ENCODE data around the gene RNASE11.
"Not testable (repeated sequence)": the region's sequence is repeated elsewhere in the genome, so short reads cannot be mapped to it uniquely, and the experiment has no call there.

The RNASE11 gene

DNA sequence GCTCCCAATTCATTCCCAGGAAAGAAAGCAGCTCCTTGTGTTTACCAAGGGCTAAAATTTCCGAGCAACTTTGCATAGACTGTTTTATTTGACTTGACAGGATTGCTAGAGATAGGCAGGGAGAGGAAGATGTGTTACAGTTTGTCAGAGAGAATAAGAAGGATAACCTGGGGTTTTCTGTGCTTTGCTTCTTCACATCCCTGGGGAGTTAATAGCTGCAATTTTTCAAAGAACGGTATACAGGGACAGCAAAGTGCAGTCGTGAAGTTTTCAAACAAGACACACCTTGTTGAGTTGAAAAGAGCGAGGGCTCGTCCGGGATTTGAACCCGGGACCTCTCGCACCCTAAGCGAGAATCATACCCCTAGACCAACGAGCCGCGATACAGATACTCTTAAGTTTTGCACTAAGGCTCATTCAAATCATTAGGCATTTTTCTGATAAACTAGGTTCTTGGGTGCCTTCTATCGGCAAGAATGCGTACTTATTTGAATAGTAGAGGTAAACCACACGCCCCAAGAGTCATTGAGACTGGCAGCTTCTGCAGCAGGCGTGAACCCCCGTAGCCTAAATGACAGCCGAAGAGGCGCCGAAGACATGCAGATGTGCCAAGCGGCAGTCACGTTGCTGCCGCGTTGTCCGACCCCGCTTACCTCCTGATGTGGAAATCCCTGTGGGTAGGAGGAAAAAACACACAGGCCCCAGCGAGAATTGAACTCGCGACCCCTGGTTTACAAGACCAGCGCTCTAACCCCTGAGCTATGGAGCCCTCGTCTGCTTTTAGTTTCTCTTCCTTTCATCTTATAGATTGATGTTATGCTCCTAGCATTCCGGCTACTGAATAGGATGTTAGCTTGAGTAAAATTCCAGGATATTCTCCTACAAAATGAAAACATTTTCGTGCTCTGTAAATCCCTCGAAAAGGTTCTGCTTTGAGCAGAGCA, 25.6 kb upstream of the RNASE11 start:
- DNase-seq, result peak; percentile 97

DNA sequence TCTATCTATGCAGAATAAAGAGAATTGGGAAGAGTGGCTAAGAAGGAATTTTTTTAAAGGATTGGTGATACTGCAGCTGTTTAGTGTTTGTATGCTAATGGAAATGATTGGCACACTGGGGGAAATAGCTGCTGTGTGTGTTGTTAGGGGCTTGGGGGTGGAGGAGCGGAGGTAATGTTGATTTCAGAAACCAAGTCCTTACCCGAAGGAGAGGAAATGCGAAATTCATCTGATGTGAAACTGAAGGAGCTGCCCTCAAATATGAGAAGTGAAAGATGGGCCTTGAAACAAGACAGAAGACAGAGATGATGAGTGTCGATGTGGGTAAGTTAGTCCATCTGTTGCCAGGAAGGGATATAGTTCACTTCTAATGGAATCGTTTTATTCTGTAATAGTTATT, 24.6 kb upstream of the RNASE11 start:
- no peak for DNase-seq

DNA sequence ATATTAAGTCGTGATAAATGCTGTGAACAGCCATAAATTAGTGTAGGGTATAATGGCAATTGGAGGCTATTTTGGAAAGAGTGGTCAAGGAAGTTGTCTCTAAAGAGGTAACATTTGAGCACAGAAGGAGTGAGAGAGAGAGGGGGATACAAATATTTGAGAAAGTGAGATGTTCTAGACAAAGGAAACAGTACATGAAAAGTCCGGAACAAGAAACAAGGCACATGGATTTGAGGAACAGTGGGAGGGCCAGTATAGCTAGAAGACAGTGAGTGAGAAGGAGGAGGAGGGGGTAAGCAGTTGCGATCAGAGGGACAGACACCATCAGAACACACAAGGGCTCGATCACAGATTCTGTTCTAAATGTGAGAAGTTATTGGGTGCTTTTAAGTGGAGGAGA, 23.5 kb upstream of the RNASE11 start:
- DNase-seq, result no peak

DNA sequence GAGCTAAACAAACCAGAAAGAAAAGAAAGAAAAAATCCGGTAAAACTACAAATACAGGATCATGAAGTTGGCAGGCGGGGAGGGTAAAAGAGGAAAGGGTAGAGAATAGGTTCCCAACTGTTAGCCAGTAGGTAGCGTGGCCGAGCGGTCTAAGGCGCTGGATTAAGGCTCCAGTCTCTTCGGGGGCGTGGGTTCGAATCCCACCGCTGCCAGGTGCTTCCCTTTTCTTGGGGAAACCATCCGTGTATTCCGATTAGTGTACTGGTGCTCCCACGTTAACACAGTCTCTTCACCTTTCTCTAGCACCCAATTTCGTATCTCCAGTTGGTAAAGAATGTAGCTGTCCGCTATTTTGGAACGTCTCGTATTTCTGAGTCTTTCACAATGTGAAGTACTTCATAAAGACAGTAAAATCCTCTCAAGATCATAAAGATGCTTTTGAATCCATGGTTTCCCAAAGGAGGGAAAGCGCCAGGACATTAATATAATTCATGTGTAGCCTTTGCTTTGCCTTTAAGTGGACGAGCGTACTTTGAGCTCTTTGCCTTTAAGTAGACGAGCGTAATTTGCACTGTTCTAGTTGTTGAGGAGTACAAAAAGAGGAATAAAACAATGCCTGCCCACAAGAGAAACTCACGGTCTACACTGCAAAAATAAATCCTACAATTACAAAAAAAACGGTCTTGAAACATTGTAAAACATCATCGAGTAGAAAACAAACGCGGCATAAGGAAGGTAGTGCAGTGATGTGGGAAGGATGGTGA, 22.4 kb upstream of the RNASE11 start:
- peak; percentile 86 for DNase-seq

DNA sequence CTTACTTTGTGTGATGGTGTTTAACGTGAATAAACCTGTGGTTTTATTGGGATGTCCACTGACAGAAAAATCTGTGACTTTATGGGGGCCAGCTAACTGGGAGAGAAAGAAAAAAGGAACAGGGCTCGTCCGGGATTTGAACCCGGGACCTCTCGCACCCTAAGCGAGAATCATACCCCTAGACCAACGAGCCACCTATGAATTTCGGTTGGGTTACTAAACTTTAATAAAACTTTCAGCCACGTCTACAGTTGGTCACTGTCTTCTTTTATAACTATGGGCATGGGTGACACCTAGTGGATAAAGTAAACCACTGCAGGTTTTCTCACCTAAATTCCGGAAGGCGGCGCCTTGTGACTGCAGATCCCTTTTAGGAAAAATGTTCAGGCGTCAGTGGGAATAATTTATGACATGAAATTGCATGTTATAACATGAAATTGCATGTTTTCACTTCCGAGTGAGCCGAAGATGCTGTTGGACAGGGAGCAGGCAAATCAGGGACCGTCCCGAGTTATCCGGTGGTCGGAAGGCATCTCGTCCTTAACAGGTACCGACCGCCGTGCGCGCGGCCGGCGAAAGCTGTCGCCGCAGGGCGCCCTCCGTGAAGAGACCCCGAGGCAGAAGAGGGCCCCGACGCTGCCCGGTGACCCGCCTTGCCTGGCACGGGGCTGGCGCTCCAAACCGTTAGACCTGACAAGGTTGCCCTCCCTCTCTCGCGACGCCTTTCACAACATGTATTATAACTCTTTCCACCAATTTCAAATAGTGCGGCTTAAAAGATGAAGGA, 21.6 kb upstream of the RNASE11 start:
- DNase-seq, result peak; percentile 92

DNA sequence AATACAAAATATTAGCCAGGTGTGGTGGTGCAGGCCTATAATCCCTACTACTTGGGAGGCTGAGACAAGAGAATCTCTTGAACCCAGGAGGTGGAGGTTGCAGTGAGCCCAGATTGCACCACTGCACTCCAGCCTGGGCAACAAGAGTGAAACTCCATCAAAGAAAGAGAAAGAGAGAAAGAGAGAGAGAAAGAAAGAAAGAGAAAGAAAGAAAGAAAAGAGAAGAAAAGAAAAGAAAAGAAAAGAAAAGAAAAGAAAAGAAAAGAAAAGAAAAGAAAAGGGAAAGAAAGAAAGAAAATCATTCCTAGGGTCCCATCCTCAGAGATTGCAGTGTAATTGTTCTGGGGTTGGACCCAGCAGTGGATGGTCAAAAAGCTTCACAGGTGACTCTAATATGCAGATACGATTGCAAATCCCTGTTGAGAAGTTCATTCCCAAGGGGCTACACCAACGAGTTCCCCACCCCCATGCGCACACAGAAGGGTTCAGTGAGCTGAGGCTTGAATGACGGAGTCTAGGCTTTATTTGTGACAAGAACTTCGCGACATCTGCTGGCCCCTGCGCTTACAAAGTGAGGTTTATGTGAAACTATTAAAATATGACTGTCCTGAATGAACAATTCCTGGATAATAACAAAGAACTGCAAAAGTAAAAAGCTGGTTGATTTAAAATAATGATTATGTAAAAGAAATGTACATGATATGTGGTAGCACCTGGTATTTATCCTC, 20.7 kb upstream of the RNASE11 start:
- DNase-seq, result no peak

DNA sequence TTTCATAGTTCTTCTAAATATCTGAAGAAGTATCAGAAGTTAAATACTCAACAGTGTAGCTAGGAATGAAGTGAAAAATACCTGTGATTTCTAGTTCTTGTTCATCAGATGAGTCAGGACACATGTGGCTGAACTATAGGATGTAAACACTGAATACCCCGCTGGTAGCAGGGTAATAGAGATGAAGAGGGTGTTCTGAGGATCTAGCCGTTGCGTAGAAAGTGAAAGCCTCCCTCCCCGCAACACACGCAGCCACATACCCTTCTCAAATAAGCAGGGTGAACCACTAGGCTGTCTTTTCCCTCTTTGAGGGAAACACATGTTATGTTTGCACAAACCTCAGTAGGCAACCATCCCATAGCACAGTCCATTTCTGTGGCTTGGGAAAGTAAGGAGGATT, 19.8 kb upstream of the RNASE11 start:
- no peak for DNase-seq

DNA sequence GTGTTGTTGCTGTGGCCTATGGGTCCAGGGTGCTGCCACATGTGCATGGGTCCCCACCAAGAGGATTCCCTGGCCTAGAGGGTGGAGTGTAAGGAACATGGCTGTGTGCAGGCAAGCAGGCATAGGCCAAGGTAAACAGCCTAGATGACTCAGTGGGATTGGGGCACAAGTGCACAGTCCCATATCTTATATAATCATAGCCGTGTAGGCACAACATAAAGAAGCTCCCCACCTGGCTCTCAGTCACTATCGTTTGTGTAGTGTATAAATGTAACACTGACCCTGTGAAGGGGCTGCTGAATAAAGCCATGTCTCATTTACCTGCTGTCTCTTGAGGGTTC, 19.1 kb upstream of the RNASE11 start:
- DNase-seq, result no peak

DNA sequence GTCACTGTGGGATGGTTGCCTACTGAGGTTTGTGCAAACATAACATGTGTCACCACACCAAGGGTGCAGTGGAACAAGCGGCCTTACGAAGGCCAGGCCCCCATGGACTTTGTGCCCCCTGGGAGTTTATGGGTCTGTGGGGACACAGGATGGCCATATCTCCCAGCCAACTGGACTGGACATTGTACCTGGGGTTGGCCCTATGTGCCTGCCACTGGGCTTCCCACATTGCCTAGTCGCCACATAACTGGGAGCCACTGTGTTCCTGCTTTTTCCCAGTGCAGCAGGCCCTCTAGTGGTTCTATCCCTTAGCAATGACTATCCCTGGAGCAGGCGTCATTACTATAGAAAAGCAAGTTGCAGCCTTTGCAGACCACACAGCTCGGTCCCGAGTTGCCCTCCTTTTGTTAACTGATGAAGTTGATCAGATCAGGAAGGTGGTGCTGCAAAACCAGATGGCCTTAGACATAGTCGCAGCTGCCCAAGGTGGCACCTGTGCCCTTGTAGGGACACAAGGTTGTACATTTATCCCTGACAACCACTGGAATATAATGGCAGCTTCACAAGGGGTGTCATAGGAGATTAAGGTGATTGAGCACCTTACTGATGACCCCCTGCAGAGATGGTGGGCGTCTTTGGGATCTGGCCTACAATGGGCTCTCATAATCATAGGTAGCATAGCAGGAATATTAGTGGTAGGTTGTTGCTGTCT, 18.5 kb upstream of the RNASE11 start:
- no peak for DNase-seq

DNA sequence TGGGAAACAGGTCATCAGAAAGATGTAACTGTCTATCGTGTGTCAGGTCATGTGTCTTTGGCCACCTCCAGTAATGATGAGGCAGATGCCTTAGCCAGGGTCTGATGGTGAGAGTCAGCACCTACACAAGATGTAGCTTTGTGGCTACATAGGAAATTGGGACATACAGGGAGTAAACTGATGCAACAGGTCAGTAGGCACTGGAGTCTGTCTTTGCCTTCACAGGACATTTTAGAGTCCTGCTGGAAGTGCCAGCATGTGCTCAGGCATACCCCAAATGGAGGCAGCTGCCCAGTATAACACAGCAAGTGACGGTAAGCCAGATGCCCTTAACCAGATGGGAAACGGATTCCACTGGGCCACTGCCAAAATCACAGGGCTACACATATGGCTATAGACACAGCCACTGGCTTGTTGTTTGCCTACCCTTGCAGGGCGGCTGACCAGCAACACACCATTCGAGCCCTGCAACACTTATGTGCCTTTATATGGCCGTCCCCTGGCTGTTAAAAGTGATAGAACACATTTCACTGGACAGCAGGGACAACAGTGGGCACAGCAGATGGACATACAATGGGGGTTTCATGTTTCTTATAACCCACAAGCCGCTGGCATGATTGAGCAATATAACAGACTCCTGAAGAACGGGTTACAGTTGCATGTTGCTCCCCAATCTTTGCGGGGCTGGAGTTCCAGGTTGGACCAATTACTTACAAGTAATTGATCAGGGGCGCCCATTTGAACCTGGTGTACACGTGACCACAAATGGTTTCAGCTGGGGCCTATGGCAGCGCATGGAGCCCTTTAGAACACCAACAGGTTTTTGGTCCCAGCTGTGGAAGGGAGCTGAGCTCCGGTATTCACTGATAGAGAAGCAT, 16.3 kb upstream of the RNASE11 start:
- DNase-seq, result peak; percentile 58

DNA sequence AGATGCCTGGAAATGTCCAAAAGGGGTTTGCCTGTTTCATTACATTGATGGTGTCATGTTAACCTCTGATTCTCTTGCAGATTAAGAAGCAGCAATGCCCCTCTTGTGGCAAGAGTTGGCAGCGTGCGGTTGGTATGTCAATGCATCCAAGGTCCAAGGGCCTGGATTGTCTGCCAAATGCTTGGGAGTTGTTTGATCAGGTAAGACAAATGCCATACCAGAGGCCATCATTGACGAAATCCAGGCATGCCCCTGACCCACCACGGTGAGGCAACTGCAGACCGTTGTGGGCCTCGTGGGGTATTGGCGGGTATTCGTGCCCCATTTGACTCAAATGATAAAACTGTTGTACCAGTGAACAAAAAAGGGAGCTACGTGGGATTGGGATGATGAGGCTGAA, 14.8 kb upstream of the RNASE11 start:
- no peak for DNase-seq

DNA sequence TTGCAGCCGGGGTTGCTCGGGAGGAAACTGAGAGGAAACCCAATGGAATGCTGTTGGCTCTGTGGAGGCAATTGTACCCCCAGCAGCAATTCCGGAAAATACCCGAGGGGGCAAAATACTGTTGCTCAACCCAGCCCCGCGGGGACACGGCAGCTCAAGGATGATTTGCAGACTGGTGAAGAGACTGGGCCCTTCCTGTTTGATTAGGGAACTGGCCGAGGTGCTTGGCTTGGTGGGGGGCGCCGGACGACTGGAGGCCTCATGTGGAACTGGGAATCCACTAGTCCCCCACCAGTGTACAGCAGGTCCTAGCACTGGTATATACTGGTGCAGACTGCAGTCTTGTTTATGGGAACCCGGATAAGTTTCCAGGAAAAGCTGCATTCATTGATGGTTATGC, 13.7 kb upstream of the RNASE11 start:
- DNase-seq, result no peak

DNA sequence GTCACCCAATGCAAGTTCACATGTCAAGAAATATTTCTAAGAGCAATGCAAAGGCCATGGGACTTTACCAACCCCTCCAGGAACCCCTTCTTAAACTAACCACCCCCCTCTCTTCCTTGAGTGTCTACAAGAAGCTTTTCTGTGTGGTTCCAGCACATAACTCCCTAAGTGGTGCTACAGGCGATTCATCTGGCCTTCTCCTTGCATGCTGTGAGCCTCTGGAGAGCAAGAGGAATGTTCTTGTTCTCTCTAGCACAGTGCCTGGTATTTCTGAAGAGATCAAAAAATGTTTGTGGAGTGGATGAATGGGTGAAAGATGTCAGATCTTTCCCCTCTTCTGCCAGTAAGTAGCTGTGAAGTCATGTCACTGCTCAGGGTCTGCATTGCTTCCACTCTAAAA, 9.3 kb upstream of the RNASE11 start:
- no peak for DNase-seq

DNA sequence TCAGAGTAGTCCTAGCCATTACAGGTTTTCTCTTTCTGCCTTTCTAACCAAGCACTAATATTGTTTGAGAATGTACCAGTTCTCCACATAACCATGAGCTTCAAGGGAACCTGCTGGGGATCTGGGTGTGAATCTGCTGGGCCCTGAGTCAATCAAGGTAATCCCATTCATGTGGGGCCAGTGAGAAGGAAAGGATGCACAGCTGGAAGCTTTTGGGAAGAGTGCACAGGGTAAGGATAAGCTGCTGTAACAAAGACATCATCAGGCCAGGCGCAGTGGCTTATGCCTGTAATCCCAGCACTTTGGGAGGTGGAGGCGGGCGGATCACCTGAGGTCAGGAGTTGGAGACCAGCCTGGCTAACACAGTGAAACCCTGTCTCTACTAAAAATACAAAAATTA, 7.9 kb upstream of the RNASE11 start:
- not testable (repeated sequence) for DNase-seq

DNA sequence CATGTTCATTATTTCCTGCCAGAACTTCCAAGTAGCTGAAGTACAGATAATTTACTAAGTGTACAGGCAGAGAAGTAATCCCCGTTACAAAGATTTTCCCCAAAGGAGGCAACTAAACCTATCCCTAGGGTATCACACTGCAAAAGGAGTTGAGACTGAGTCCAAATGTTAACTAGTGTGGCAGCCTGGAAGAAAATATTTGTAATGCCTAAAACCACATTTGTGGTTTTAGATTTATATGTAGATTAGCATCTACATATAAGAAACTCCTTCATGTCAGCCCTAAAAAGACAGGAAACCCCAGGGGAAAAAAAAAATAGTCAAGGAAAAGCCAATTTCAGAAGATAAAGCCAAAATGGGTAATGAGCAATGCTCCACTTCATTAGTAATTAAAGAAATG, 4.8 kb upstream of the RNASE11 start:
- no peak for DNase-seq

DNA sequence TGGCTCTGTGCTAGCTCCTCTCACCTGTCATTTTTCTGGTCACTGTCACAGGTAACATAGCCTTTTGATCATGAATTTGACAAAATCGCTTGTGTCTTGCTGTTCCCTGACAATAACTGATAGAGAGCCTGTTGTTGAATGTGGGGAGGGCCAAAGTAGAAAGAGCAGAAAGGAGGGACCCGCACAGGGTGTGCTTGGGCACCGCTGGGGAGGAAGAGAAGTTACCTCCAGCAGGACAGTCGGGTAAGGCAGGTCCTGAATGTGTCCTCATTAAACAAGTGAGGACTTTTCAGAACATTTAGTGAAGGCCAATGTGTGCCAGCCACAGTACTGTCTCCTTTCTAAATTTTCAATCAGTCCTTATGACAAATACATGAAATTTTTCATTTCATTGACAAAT, 3.4 kb upstream of the RNASE11 start, which contains the start of gene RNASE12:
Gene RNASE12, minus strand, starts transcription at position 142 of the 400 bp plus-strand sequence. CDS start 653 bp downstream, outside the sequence.
- no peak for DNase-seq

DNA sequence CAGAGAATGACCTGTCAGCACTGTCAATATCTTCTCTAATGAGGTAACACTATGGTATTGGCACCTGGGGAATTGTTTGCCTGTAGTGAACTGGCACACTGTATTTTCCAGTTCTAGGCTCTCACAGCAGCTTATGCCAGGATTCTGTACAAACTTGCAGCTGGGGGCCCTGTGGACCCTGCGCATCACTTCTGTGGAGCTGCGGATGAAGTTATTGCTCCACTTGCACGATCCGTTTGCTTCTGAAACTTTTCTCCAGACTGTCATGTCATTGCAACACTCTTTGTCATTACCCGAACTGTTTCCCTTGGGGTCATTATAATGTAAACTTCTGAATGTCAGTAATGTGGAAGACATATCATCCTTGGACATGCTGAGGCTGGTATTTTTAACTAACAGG, 3.9 kb downstream of the RNASE11 start:
- DNase-seq, result no peak

DNA sequence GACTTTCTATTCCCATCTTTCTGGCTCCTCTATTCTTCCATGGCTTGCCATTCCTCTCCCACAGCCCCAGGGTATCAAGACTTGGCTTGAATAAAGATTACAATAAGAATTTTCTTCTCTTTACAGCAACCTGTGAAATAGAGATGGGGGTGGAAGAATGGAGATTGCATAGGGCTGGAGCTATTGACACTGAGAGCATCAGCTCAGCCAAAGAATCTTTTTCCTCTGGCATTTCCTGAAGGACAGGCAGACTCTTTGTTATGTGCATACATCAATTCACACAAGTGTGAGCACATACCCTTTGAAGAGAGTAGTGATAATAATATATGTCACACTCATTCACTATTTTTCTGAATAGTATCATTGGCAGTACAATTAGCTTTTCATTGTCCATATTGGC, 4.7 kb downstream of the RNASE11 start:
- no peak for DNase-seq

DNA sequence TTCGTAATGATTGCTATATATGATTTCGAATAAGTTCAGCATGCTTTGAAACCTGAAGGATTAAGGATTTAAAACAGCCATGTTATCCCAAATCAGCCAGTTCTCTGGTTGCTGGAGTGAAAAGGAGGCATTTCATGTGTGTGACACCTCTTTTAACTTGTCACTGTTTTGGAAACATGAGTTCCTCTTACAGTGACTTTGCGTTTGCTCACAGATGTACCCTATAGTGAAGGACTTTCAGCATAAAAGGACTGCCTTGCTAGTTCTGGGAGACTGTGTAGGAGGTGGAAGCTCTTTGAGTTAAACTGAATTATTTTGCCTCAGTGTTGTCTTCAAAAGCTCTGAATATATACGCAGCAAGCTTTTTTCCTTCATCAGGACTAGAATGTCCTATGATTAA, 7.6 kb downstream of the RNASE11 start:
- DNase-seq, result no peak

DNA sequence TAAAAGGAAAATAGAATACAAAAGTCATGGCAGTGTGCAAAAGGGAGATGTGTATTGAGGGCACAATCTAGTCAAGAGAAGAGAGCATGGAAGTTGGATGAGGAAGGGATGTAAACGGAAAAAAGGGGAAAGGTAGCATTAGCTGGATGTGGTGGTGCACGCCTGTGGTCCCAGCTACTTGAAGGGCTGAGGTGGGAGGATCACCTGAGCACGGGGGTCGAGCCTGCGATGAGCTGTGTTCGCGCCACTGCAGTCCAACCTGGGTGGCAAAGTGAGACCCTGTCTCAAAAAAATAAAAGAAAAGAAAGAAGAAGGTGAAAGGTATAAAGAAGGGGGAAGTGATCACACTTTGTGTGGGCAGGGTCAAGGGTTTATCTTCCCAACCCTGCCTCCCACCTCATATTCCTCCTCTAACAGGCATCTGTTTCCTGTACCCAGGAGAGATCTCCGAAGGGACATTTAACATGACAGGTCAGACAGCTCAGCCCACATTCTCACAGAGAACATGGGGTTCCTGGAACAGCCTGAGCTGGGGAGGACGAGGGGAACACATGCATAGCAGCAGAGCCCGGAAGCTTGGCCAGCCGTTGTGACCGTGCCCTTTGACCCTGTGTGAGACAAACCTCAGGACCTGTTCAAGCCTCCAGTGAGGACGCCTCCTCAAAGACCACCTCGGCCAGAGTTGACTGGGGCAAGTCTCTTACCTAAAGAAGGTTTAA, 8.9 kb downstream of the RNASE11 start:
- no peak for DNase-seq

All from NCI-H2171 (cell line).